GM12878 (cell line): Measurements from ENCODE around the gene FARSB. TPM values are rescaled to one million over a fixed set of nuclear protein-coding genes. Genes with fewer than 3 reads are reported as not detected.

Experiments used
- BCL3 ChIP-seq: IDR thresholded peaks from 2 replicates; pipeline ENCODE4 v1.6.1; 2011; ENCODE audit warnings: borderline replicate concordance, low read depth, mild to moderate bottlenecking, moderate library complexity, low read length; ENCODE audit not compliant: insufficient read depth, poor library complexity, severe bottlenecking
- CHD2 ChIP-seq: IDR thresholded peaks from 2 replicates; pipeline ENCODE4 v1.6.1; 2011; ENCODE audit warnings: low read depth, low read length, improper control_type of control experiment, borderline replicate concordance
- EP300 ChIP-seq, 2 experiments: fragments of 150-350 bp in 1 of 2; IDR thresholded peaks; 2 replicates each; pipeline ENCODE4 v1.6.1; 2011 to 2012; ENCODE audit warnings: low read depth in 2 of 2, low read length in 2 of 2, borderline replicate concordance in 1 of 2, improper control_type of control experiment in 1 of 2, inconsistent platforms in 1 of 2; ENCODE audit not compliant: control insufficient read depth in 1 of 2
- GATAD2B ChIP-seq: fragments of 450-650 bp; conservative IDR thresholded peaks from 2 replicates; pipeline ENCODE4 v1.6.1; 2017; ENCODE audit warnings: low read depth, mild to moderate bottlenecking, moderate library complexity
- SMAD1 ChIP-seq: fragments of 450-650 bp; IDR thresholded peaks from 2 replicates; pipeline ENCODE4 v1.6.1; 2018; ENCODE audit warnings: mild to moderate bottlenecking, low read depth; ENCODE audit not compliant: partially characterized antibody
- SMARCA5 ChIP-seq: fragments of 450-650 bp; IDR thresholded peaks from 2 replicates; pipeline ENCODE4 v1.6.1; 2017; ENCODE audit warnings: mild to moderate bottlenecking
- SREBF1 ChIP-seq: IDR thresholded peaks from 2 replicates; pipeline ENCODE4 v1.6.1; 2012; ENCODE audit warnings: mild to moderate bottlenecking, low read length
- SUZ12 ChIP-seq: fragments of 200-600 bp; sonication (generic); IDR thresholded peaks from one replicate; pipeline ENCODE4 v1.6.1; 2018; ENCODE audit warnings: antibody characterized with exemption, mild to moderate bottlenecking; ENCODE audit not compliant: unreplicated experiment
- TAF1 ChIP-seq: IDR thresholded peaks from 2 replicates; pipeline ENCODE4 v1.6.1; 2011; ENCODE audit warnings: mild to moderate bottlenecking, low read depth, low read length, borderline replicate concordance
- ZNF622 ChIP-seq: fragments of 450-650 bp; IDR thresholded peaks from 2 replicates; pipeline ENCODE4 v1.6.1; 2017; ENCODE audit warnings: mild to moderate bottlenecking, inconsistent platforms
- polyA plus RNA-seq, 11 experiments: library from polyadenylated mRNA; depleted of rRNA in 4 of 11; unstranded in 6 of 11; stranded (reverse) in 5 of 11; fragments of >200 nt; fragmentation: Nextera tagmentation in 4 of 11; fragmentation: Illumina TruSeq in 1 of 11; extraction: Ambion mirVana in 4 of 11; extraction: Trizol in 1 of 11; gene quantifications; 1 replicate in 1 of 11; 2 replicates in 10 of 11; pipeline versions ENCODE4 v1.2.1 to v1.2.3, GENCODE V29; 2011 to 2016; ENCODE audit warnings: inconsistent platforms in 2 of 11, missing spikeins in 2 of 11, low read depth in 1 of 11
- total RNA-seq, 4 experiments: library from RNA; depleted of rRNA in 3 of 4; stranded (reverse); fragments of >200 nt in 3 of 4; fragmentation: Illumina TruSeq in 1 of 4; extraction: Trizol in 1 of 4; gene quantifications; 2 replicates each; pipeline versions ENCODE4 v1.2.1 to v1.2.3, GENCODE V29; 2013 to 2021
- TF ChIP-seq, protein P1 (sequence below): IDR thresholded peaks from 2 replicates; pipeline ENCODE4 v1.6.1; 2012; ENCODE audit warnings: low read depth, low read length, improper control_type of control experiment
- TF ChIP-seq, protein P2 (sequence below): fragments of 450-650 bp; IDR thresholded peaks from 2 replicates; pipeline ENCODE4 v1.6.1; 2017; ENCODE audit warnings: antibody characterized with exemption, mild to moderate bottlenecking, moderate library complexity
- TF ChIP-seq, protein P3 (sequence below): fragments of 450-650 bp; IDR thresholded peaks from 2 replicates; pipeline ENCODE4 v1.6.1; 2016; ENCODE audit warnings: mild to moderate bottlenecking
- TF ChIP-seq, protein P4 (sequence below): fragments of 450-650 bp; IDR thresholded peaks from 2 replicates; pipeline ENCODE4 v1.6.1; 2017; ENCODE audit warnings: mild to moderate bottlenecking, moderate library complexity

Gene FARSB
- total and polyA plus RNA-seq, 10 of the 15 experiments (the other 5 are each of a cell fraction or from before 2014, with no cell fraction given), result 32.4 to 127 (median 73.8) TPM

- TF ChIP-seq BCL3 (no peak), CHD2 (no peak), SMARCA5 (peak; percentile 90; the same call in 1 of the 2 replicates), SUZ12 (no peak), SMAD1 (no peak), GATAD2B (no peak), EP300 (IDR thresholded peaks at IDR 0.05; ENCODE audit: borderline replicate concordance in 1 of 2, control insufficient read depth in 1 of 2, low read depth in 2 of 2, low read length in 2 of 2) (no peak), ZNF622 (no peak), SREBF1 (no peak), TAF1 (no peak)
- TF ChIP-seq, protein P1, sequence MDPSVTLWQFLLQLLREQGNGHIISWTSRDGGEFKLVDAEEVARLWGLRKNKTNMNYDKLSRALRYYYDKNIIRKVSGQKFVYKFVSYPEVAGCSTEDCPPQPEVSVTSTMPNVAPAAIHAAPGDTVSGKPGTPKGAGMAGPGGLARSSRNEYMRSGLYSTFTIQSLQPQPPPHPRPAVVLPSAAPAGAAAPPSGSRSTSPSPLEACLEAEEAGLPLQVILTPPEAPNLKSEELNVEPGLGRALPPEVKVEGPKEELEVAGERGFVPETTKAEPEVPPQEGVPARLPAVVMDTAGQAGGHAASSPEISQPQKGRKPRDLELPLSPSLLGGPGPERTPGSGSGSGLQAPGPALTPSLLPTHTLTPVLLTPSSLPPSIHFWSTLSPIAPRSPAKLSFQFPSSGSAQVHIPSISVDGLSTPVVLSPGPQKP, result 0 out of 2 replicates have a peak, but pooled peaks have one; percentile 18
- TF ChIP-seq, protein P2, sequence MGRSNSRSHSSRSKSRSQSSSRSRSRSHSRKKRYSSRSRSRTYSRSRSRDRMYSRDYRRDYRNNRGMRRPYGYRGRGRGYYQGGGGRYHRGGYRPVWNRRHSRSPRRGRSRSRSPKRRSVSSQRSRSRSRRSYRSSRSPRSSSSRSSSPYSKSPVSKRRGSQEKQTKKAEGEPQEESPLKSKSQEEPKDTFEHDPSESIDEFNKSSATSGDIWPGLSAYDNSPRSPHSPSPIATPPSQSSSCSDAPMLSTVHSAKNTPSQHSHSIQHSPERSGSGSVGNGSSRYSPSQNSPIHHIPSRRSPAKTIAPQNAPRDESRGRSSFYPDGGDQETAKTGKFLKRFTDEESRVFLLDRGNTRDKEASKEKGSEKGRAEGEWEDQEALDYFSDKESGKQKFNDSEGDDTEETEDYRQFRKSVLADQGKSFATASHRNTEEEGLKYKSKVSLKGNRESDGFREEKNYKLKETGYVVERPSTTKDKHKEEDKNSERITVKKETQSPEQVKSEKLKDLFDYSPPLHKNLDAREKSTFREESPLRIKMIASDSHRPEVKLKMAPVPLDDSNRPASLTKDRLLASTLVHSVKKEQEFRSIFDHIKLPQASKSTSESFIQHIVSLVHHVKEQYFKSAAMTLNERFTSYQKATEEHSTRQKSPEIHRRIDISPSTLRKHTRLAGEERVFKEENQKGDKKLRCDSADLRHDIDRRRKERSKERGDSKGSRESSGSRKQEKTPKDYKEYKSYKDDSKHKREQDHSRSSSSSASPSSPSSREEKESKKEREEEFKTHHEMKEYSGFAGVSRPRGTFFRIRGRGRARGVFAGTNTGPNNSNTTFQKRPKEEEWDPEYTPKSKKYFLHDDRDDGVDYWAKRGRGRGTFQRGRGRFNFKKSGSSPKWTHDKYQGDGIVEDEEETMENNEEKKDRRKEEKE, result no peak
- TF ChIP-seq, protein P3, sequence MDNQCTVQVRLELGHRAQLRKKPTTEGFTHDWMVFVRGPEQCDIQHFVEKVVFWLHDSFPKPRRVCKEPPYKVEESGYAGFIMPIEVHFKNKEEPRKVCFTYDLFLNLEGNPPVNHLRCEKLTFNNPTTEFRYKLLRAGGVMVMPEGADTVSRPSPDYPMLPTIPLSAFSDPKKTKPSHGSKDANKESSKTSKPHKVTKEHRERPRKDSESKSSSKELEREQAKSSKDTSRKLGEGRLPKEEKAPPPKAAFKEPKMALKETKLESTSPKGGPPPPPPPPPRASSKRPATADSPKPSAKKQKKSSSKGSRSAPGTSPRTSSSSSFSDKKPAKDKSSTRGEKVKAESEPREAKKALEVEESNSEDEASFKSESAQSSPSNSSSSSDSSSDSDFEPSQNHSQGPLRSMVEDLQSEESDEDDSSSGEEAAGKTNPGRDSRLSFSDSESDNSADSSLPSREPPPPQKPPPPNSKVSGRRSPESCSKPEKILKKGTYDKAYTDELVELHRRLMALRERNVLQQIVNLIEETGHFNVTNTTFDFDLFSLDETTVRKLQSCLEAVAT, result no peak
- TF ChIP-seq, protein P4, sequence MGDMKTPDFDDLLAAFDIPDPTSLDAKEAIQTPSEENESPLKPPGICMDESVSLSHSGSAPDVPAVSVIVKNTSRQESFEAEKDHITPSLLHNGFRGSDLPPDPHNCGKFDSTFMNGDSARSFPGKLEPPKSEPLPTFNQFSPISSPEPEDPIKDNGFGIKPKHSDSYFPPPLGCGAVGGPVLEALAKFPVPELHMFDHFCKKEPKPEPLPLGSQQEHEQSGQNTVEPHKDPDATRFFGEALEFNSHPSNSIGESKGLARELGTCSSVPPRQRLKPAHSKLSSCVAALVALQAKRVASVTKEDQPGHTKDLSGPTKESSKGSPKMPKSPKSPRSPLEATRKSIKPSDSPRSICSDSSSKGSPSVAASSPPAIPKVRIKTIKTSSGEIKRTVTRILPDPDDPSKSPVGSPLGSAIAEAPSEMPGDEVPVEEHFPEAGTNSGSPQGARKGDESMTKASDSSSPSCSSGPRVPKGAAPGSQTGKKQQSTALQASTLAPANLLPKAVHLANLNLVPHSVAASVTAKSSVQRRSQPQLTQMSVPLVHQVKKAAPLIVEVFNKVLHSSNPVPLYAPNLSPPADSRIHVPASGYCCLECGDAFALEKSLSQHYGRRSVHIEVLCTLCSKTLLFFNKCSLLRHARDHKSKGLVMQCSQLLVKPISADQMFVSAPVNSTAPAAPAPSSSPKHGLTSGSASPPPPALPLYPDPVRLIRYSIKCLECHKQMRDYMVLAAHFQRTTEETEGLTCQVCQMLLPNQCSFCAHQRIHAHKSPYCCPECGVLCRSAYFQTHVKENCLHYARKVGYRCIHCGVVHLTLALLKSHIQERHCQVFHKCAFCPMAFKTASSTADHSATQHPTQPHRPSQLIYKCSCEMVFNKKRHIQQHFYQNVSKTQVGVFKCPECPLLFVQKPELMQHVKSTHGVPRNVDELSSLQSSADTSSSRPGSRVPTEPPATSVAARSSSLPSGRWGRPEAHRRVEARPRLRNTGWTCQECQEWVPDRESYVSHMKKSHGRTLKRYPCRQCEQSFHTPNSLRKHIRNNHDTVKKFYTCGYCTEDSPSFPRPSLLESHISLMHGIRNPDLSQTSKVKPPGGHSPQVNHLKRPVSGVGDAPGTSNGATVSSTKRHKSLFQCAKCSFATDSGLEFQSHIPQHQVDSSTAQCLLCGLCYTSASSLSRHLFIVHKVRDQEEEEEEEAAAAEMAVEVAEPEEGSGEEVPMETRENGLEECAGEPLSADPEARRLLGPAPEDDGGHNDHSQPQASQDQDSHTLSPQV, result 0 out of 2 replicates have a peak, but pooled peaks have one; percentile 47
These were observed 34.8 kb upstream of the FARSB start (continued) for GRCh38 chr2:222690564-222691200.
